Left ventricle myocardium inferior (tissue), 1 donor: ENCODE data around the gene RIPOR3. TPM values are rescaled to one million over a fixed set of nuclear protein-coding genes. Genes with fewer than 3 reads are reported as not detected.
A peak's percentile ranks its signal among the peaks of the same experiment; 100 is the strongest.

Experiments used
- DNase-seq: peaks from one replicate; pipeline ENCODE4 v3.0.0-alpha.2; 2020
- H3K27ac ChIP-seq: fragments of 200-600 bp; replicated peaks from 2 replicates; pipeline ENCODE4 v1.8.0; 2021
- H3K27me3 ChIP-seq: fragments of 200-600 bp; 2 replicates; pipeline ENCODE4 v1.8.0; 2021; ENCODE audit warnings: low read depth
- H3K36me3 ChIP-seq: fragments of 200-600 bp; 2 replicates; pipeline ENCODE4 v1.8.0; 2021
- H3K4me1 ChIP-seq: fragments of 200-600 bp; 2 replicates; pipeline ENCODE4 v1.8.0; 2021
- H3K4me3 ChIP-seq: fragments of 200-600 bp; 2 replicates; pipeline ENCODE4 v1.8.0; 2021; ENCODE audit warnings: mild to moderate bottlenecking, moderate library complexity
- H3K9me3 ChIP-seq: fragments of 200-600 bp; replicated peaks from 2 replicates; pipeline ENCODE4 v1.8.0; 2021
- intact Hi-C: fragments of 100-400 bp; cut with micrococcal nuclease; formaldehyde crosslinking; loops from one replicate; pipeline ENCODE4 v1.11.0; 2022
- total RNA-seq: library from RNA; stranded (reverse); fragmentation: NEBNext Ultra II Directional; extraction: Animal tissue kit (Norgen Biotek cat#: 25700); gene quantifications from one replicate; pipeline ENCODE4 v1.2.1, GENCODE V29; 2021
- TF ChIP-seq, protein P1 (sequence below): fragments of 200-600 bp; IDR thresholded peaks from 2 replicates; pipeline ENCODE4 v1.8.0; 2021; ENCODE audit warnings: antibody characterized with exemption, mild to moderate bottlenecking, borderline replicate concordance
- donor health status: DM: no; HTN: yes; CAD: no; lungs with severe emphysema.

Gene RIPOR3
- total RNA-seq, 1 donor from 2014 or later, result 6.5 TPM

DNA sequence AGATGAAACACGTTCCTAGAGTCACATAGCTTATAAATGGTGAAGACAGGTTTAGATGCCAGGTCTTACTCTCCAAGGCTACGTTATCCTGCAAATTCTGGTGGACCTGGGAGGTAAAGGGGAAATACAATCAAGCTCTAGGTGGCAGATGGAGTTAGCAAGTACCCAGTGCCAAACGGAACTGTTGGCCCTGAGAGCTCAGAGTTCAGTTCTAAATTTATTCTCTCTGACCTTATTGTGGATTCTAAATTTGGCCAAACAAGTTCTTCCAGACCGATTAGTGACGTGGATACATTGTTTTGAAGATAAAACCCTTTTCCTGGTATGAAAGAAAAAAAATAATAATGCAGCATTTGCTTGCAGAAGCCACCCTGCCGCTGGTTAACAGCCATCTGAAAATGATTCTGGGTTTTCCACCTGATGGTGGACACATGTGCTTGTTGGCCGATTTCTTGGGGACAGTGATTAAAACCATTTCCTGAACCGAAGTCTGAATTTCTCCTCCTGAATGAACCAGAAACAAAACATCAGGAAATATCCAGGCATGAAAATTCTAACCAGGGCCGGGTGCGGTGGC is 32.5 kb downstream of the RIPOR3 start:
- no peak for DNase-seq
- intact Hi-C loops, result no loop called here
- H3K36me3 ChIP-seq, result no peaks in the 10 kb centered on the region
- H3K4me3 ChIP-seq, result no peak overlapping the region
- H3K4me1 ChIP-seq, result peaks cover 87% of the 10 kb centered on the region
- H3K27ac ChIP-seq, result peak overlapping the region; percentile 91
- TF ChIP-seq, protein P1, sequence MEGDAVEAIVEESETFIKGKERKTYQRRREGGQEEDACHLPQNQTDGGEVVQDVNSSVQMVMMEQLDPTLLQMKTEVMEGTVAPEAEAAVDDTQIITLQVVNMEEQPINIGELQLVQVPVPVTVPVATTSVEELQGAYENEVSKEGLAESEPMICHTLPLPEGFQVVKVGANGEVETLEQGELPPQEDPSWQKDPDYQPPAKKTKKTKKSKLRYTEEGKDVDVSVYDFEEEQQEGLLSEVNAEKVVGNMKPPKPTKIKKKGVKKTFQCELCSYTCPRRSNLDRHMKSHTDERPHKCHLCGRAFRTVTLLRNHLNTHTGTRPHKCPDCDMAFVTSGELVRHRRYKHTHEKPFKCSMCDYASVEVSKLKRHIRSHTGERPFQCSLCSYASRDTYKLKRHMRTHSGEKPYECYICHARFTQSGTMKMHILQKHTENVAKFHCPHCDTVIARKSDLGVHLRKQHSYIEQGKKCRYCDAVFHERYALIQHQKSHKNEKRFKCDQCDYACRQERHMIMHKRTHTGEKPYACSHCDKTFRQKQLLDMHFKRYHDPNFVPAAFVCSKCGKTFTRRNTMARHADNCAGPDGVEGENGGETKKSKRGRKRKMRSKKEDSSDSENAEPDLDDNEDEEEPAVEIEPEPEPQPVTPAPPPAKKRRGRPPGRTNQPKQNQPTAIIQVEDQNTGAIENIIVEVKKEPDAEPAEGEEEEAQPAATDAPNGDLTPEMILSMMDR, result peak; percentile 46
- H3K9me3 ChIP-seq, result no peaks in the 10 kb centered on the region
- H3K27me3 ChIP-seq, result no peaks in the 10 kb centered on the region

GRCh38 chr20:50655311-50655880 is 35.9 kb downstream of the RIPOR3 start:
- H3K4me1 ChIP-seq, result peaks cover 59% of the 10 kb centered on the region
- intact Hi-C loops, result no loop called here
- no peaks in the 10 kb centered on the region for H3K36me3 ChIP-seq
- peak overlapping the region; percentile 37 for H3K4me3 ChIP-seq
- peak overlapping the region; percentile 91 for H3K27ac ChIP-seq
- H3K27me3 ChIP-seq, result no peaks in the 10 kb centered on the region
- H3K9me3 ChIP-seq, result no peaks in the 10 kb centered on the region
- TF ChIP-seq, protein P1, result no peak
- peak; percentile 78 for DNase-seq

- DNase-seq, result no peak
- intact Hi-C loops, result no loop called here
- H3K4me1 ChIP-seq, result peaks cover 59% of the 10 kb centered on the region
- H3K9me3 ChIP-seq, result no peaks in the 10 kb centered on the region
- H3K27ac ChIP-seq, result peak overlapping the region; percentile 91
- H3K36me3 ChIP-seq, result no peaks in the 10 kb centered on the region
- no peaks in the 10 kb centered on the region for H3K27me3 ChIP-seq
- TF ChIP-seq, protein P1, result no peak
- peak overlapping the region; percentile 37 for H3K4me3 ChIP-seq
These were observed 36.4 kb downstream of the RIPOR3 start for GRCh38 chr20:50654904-50655303.

DNA sequence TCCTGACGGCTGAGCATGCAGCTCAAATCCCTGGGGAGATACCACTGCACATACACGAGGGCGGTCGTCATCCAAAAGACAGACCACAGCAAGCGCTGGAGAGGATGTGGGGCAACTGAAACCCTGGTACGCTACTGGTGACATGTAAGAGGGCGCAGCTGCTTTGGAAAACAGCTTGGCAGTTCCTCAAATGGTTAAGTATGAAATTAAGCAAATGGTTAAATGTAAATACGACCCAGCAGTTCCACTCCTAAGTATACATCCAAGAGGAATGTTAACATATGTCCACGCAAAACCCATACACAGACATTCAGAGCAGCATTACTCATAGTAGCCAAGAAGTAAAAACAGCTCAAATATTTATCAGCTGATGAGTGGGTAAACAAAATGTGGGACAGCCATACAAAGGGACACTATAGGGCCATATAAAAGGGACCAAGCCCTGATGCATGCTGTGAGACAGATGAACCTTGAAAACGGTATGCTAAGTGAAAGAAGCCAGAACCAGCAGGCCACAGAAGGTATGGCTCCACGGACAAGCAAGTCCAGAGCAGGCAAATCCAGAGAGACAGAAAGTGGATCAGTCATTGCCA is 38.5 kb downstream of the RIPOR3 start:
- no peak overlapping the region for H3K4me3 ChIP-seq
- intact Hi-C loops, result no loop called here

GRCh38 chr20:50651676-50652075 is 39.7 kb downstream of the RIPOR3 start:
- no peaks in the 10 kb centered on the region for H3K27me3 ChIP-seq
- H3K27ac ChIP-seq, result peak overlapping the region; percentile 91
- H3K9me3 ChIP-seq, result peaks cover 3% of the 10 kb centered on the region
- H3K36me3 ChIP-seq, result no peaks in the 10 kb centered on the region
- intact Hi-C loops, result no loop called here
- TF ChIP-seq, protein P1, result no peak
- no peak overlapping the region for H3K4me3 ChIP-seq
- peaks cover 41% of the 10 kb centered on the region for H3K4me1 ChIP-seq
- DNase-seq, result no peak

More for the DNA sequence above, 38.5 kb downstream of the RIPOR3 start:
- TF ChIP-seq, protein P1, result no peak
- peak overlapping the region; percentile 91 for H3K27ac ChIP-seq
- H3K9me3 ChIP-seq, result no peaks in the 10 kb centered on the region
- no peaks in the 10 kb centered on the region for H3K36me3 ChIP-seq
- H3K27me3 ChIP-seq, result no peaks in the 10 kb centered on the region
- DNase-seq, result no peak
- peaks cover 44% of the 10 kb centered on the region for H3K4me1 ChIP-seq
